GM19023 (cell line): ENCODE data around the gene CCDC149.
"Not testable (repeated sequence)": the region's sequence is repeated elsewhere in the genome, so short reads cannot be mapped to it uniquely, and the experiment has no call there.

Experiments
- ATAC-seq: cut with Tn5 transposase; IDR thresholded peaks from one replicate; pipeline ENCODE4 v1.9.1; 2021; ENCODE audit warnings: mild to moderate bottlenecking, moderate library complexity; ENCODE audit not compliant: unreplicated experiment

The CCDC149 gene

DNA sequence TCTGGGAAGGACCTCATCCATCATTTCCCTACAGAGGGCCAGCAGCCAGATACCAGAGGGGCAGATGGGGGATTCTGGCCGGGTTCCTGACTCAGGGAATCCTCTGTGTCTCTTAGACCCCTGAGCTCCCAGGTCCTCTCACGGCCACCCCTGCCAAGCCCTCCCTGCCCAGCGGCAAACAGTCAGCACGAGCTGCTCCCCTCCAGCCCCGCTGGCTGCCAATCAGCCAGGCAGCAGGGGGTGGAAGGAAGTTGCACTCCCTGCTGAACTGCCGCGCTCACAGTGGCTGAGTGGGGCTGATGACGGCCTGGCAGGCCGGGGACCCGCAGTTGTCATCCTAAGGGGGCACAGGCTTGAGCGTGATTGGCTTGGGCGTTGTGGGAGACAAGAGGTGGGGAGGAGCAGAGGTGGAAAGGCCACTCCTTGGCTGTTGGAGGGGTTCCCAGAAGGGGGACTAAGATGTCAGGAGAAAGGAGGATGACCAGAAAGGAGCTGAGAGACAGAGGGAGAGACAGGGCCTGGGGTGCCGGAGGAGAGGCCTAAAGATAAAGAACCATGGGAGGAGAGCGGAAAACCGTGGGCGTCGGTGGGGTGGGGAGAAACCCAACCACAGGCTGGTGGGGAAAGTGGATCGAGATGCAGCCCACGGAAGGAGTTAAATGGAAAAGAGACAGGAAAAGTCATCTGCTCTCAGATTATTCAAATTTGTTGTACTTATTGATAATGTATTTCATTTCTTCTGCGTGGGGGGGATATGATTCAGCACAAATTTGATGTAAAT, 4.4 kb upstream of the CCDC149 start:
- ATAC-seq, result no peak

DNA sequence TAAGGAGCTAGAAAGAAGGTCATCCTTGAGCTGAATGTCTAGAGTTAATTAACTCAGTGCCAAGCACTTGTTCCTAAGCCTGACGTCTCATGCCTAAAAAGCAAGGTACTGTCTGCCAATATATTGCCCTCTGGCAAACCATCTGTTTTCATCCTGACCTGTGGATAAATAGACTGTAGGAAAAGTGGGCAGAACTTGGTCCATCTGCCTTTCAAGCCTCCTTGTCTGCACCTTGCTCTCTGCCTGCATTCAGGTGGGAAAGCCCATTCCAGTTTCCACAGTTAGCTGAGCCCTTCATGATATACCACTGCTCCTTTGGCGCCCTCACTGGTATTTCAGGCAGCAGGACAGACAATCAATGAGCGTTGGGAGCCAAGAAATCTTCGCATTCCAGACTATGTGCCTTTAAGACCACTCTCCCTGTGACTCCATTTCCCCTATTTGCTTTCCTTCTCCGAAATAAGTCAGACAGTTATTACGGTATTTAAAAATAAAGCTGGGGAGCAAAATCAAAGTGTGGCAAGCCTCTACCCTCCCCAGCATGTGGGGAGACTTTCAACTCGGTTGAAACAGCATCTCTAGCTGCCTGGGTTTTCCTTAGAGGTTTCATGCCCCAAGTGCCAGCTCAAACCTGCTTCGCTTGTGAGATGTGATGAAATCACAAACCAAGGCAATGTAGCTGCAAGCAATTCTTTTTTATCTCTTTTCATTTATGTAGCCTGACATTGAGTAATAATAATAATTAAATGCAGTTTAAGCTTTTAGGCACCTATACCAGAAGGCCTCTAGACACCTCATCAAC, 2.5 kb upstream of the CCDC149 start:
- no peak for ATAC-seq

DNA sequence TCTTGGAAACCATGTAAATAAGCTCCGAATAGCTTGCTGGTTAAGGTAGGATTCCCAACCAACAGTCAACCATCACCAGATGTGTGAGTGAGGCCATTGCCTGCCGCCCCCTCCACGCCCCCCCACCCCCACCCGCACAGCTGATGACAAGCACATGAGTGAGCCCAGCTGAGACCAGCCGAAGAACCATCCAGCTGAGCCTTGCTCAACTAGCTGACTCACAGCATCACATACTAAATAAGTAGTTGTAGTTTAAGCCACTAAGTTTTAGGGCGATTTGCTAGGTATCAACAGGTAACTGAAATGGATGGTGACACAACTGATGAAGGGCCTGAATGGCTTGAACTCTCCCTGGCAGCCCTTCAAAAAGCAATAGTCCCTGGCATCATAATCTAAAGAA, 1.6 kb upstream of the CCDC149 start:
- no peak for ATAC-seq

DNA sequence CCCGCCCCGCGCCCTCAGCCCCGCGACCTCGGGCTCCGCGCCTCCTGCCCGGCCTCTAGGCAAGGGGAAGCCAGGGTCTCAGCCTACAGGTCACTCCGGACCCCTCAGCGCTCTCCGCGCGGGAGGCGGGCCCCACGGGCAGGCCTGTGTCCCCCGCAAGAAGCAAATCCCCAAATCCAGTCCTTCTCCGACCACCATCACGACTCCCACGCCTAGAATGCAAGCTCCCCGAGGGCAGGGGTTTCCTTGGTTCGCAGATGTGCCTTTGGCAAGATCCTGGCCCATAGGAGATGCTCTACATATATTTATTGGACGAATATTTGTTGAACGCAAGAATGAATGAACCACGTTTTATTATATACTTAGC, 260 bp upstream of the CCDC149 start:
- ATAC-seq, result no peak

DNA sequence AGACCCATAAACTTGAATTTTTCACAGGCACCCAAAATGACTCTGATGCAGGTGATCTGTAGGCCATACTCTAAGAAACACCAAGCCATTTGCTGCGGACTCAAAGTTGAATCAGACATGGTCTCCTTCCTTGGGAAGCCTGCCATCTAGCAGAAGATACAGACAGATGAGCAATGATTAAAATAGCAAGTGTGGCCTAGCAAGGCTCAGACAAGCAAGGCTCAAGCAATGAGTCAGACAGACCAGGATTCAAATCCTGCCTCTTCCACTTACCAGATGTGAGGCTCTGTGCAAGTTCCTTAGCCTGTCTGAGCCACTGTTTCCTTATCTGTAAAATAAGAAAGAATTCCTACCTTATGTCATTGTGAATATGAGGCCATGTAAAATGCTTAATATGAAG, 2.3 kb downstream of the CCDC149 start:
- ATAC-seq, result no peak

DNA sequence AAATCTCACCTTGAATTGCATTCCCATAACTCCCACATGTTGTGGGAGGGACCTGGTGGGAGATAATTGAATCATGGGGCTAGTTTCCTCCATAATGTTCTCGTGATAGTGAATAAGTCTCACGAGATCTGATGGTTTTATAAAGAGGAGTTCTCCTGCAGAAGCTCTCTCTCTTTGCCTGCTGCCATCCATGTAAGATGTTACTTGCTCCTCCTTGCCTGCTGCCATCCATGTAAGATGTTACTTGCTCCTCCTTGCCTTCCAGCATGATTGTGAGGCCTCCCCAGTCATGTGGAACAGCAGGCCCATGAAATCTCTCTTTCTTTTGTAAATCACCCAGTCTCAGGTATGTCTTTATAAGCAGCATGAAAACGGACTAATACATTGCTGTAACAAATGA, 3.2 kb downstream of the CCDC149 start:
- ATAC-seq, result not testable (repeated sequence)

DNA sequence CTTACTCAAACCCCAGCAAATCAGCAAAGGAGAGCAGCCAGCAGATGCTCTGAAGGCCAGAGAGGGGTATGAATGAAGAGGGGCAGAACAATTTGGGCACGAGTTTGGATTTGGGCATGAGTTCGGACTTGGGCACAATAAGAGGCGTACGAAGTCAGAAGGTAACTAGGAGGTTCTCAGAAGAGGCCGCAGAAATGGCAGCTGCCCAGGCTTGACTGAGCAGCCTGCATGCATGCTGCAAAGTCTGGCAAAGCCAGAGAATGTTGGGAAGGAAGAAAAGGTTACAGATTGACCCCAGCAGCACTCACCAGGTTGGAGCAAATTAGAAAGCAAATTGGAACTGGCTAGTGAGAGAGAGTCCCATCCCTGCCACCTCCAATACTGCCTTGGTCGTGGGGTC, 15.2 kb downstream of the CCDC149 start:
- ATAC-seq, result no peak

DNA sequence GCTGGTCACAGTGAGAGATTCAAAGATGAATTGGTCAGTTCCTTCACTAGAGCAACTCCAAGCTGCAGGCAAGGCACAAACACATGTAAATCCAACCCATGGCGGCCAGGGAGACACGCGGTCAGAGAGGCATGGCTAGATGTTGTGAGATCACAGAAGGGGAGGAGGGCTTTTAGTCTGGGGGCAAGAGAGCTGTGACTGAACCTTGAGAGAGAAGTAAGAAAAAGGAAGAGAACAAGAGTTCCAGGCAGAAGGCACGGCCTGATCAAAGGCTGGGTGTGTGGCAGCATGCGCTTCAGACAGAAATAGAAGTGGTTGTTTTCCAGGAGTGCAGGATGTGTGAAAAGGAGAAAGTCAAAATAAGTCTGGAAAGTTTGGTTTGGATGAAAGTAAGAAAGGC, 15.9 kb downstream of the CCDC149 start:
- no peak for ATAC-seq

DNA sequence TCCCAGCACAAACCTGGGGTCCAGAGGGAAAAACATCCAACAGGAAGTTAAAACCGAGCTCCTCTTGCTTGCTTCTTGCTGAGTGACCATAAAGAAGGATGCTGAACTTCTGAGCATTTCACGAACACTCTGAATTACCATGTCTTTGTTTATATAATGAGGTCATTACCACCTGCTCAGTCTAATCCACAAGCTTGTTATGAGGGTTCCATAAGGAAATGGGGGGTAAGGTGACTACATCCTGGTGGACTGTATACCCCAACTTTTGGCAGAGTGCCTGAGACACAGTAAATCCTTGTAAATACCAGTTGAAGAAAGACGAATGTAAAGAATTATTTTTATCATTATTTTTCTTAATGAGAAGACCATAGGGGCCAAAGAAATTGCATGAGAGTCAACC, 16.8 kb downstream of the CCDC149 start:
- no peak for ATAC-seq

DNA sequence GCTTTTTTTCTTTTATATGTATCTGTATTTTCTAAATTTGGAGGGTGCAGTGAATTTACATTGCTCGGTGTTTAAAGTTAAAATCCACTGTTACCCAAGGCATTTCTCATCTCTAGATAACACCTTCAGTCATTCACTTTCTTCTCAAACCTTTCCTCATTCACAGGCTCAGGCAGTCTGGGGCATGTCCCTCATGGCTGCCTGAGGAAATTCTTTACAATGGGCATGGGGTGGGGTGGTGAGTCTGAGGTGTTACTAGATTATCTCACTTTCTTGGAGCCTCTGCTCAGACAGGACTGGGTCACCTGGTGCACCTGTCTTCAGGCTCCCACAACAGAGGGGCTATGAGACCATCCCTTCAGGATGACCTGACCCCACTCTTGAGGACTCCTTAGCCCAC, 17.4 kb downstream of the CCDC149 start:
- ATAC-seq, result no peak

DNA sequence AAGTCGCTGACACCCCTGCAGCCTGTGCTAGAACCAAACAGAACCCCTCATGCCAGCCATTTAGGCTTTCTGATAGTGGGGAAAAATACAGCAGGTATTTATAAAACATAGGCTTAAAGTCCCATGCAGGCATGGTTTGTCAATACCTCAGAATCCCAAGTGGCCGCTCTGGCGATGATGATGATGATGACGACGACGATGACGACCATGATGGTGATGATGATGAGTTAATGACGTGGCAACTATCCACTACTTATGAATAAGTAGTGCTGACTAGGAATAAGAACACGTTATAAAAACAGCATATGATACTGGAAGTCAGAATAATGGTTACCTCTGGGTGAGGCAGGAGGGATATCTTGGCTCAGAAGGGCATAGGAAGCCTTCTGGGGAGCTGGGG, 18.0 kb downstream of the CCDC149 start:
- ATAC-seq, result no peak

DNA sequence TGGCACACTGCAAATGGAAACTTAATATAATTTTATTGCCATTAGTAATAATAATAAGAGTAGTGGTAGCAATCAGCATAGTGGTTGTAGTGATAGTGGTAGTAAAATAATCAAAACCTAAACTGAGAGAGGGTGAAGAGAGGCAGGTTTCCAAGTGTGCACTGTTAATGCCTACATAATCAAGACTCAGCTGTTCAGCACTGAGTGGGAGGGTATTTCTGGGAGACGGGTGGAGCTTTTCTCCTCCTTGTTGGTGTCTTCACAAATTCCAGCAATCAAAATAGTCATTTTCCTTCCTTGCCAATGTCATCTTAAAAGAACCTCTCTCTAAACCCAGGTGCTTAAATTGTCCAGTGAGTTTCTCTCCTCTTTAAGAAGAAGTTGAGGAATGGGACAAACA, 18.6 kb downstream of the CCDC149 start:
- ATAC-seq, result no peak

DNA sequence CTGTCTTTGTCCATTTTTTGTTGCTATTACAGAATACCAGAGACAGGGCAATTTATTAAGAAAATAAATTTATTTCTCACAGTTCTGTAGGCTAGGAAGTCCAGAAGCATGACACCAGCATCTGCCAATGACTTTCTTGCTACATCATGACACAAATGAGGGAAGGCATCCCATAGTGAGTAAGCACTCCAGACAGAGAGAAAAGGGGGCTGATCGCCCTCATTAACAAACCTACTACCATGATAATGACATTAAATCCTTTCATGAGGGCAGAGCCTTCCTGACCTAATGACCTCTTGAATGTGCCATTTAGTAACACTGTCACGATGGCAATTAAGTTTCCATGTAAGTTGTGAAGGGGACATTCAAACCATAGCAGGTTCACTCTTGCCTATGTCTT, 20.1 kb downstream of the CCDC149 start:
- no peak for ATAC-seq

DNA sequence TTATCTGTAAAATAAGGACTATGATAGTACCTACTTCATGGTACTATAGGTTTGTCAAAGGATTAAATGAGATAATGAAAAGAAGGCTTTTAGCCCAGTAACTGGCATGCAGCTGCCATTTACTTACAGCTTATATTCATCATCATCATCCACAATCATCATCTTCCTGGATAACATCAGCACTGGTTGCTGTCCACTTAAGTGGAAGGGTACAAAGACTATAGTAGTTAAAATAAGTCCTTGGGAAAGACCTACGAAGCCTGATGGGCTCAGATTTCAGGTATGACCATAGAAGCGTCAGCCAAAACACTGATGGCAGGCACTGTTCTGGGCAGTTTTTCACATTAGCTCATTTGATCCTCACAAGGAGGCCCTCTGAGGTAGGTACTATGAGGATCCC, 20.6 kb downstream of the CCDC149 start:
- no peak for ATAC-seq

DNA sequence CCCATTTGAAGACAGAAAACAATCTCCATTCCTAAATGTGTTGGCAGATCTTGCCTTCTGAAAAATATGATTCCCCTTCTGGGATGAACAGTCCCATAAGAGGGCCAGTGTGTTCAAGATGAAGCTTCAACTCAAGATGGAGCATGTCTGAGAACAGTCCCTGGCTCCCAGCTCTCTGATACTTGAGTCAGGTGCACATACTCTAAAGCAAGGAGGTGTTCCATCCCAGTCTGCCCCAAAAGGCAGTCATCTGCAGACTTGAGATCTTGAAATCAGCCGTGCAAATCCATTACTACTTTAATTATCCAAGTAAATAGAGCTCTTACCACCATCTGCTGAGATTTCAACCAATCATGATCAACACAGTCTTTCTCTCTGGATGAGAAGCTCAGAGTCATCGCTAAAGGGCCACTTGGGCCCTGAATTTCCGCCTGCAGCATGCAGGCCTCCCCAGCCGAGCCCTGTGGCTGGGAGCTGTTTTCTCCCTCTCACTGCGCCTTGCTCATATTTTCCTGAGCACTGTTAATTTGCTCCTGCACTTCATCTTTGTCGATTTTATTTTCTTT, 22.2 kb downstream of the CCDC149 start:
- ATAC-seq, result no peak

DNA sequence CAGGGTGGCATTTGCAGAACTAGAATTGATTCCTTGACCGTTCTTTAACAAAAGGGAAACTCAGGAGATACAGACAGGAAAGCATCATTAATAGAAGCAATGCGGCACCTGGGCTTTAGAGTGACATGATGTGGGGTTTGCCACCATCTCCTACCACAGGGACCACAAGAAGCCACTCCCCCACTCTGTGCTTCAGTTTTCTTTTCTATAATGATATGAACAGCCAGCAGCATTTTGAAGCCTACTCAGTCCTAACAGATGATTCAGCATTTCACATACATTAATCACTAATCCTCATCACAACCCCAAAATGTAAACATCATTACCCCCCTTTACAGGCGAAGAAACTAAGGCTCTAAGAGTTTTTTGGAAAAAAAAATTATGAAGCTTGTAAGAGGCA, 22.9 kb downstream of the CCDC149 start:
- no peak for ATAC-seq

DNA sequence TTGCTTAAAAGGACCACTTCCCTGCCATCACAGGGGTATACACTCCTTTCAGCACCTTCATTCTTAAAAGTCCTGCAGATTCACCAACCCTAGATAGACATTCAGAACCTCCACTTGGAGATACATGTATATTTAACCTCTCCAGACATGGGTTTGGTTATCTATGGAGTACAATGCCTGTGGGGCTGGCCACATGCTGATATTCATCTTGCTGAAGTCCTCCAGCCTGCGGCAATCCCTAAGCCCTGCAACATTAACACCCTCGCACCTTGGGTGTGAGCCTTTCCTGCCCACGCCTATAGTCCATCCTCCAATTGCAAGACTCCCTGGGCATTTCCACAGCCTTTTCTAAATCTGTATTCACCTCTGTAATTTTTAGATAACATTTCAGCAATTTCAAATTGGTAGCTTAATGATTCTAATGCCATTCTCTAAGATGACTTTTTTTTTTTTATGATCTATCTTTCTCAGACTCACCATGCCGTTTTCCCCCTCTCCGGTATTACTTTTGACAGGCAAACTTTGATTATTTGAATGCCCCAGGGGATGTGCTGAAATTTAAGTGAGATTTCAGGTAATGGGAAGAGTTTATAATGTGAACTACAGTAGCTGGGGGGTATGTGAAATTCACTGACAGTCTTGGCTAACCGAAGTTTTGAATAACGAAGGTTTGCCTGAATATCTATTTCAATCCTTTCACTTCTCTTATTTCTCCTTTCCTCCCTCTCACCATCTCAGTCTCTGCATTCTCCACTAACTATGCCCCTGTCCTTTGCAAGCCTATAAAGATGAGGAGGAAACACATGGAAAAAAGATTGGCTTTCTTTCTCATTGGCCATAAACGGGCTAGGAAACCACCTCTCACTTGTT, 24.1 kb downstream of the CCDC149 start:
- no peak for ATAC-seq

DNA sequence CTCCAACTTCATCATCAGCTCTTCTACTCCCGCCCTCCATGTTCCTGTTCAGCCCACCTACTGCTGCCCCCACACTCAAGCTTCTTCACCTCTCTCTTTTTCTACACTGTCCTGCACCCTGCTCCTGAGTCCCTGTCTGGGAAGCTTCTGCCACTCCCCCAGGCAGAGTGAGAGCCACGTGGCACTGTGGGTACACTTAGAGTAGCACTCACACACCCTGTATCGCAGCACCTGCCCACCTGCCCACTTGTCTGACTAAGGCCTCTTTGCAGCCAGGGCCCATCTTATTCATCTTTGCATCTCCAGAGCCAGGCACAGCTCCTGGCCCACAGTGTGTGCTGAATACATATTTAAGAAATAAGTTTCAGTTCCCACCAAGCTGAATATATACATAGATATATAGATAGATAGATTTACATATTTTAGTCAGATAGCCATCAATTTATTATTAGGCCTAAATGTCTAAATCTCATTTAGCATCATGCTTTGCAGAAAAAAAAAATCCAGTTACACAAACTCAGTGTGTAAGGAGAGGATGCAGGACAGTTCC, 24.9 kb downstream of the CCDC149 start:
- no peak for ATAC-seq

DNA sequence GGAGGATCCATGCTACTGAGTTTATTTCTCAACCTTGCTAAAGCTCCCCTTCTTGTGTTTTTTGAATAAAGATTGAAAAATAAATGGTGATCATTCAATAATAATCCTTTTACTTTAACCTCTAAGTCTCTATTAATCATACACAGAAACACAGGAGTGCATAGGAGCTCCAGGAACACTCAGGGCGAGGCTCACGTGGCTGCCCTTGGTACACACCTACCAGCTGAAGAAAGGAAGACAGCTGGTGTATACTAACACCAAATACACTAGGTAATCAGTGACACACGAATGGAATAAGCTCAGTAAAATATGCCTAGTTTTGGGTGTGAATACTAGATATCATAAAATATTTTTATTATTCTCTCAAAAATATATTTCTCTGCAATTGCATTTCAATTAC, 26.2 kb downstream of the CCDC149 start:
- ATAC-seq, result no peak

DNA sequence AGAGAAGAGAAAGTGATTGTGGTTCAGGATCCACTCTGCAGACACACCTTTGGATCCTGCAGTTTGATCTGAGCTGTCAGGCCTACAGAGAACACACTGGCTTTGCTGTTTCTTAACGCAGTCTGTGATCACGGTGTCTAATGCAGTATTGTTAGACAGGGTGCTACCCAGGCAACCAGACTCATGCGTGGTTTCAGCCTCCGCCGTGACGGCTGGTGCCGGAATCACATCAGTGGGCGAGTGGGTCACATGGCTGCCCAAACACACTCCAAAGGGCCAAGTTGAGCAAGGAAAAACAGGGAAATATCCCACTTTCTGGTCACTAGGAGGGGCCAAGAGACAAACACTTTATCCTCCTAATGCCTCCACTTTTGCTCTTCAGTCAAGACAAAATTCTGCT, 27.5 kb downstream of the CCDC149 start:
- no peak for ATAC-seq

DNA sequence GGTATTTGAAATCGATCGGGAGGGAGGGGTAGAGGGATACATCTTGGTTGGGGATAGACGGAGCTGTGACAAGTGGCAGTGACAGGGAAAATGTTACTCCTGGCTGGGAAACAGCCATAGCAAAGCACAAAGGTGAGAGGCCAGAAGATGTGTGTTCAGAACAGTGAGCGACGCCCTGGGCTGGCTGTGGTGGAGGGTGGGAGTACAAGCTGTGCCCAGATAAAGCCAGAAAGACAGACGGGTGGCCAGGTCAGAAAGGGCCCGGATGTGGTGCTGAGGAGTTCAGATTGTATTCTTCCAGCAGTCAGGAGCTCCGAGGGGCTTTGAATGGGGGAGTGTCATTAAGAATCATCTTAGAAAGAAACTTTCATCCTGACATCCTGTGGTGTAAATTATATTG, 27.9 kb downstream of the CCDC149 start:
- ATAC-seq, result no peak
